BLaER1 treated with 17β-estradiol and CSF1 and Interleukin-3, amounts not matched to agents 10 nM and 100 nM (cell line): ENCODE data around the gene CD276.
A peak's percentile ranks its signal among the peaks of the same experiment; 100 is the strongest.

ENCODE experiments used
- H3K27ac ChIP-seq, 11 experiments: shearing (Covaris generic); formaldehyde crosslinking; 2 replicates each; pipeline ENCODE4 v1.8.1; 2022
- H3K27me3 ChIP-seq, 11 experiments: shearing (Covaris generic); formaldehyde crosslinking; 2 replicates each; pipeline ENCODE4 v1.8.1; 2022
- H3K36me3 ChIP-seq, 11 experiments: shearing (Covaris generic); formaldehyde crosslinking; 2 replicates each; pipeline ENCODE4 v1.8.1; 2022
- H3K4me1 ChIP-seq, 10 experiments: shearing (Covaris generic); formaldehyde crosslinking; 2 replicates each; pipeline ENCODE4 v1.8.1; 2022
- H3K4me2 ChIP-seq, 11 experiments: shearing (Covaris generic); formaldehyde crosslinking; 2 replicates each; pipeline ENCODE4 v1.8.1; 2022
- H3K4me3 ChIP-seq, 10 experiments: shearing (Covaris generic); formaldehyde crosslinking; 2 replicates each; pipeline ENCODE4 v1.8.1; 2022
- H3K9ac ChIP-seq, 11 experiments: shearing (Covaris generic); formaldehyde crosslinking; 2 replicates each; pipeline ENCODE4 v1.8.1; 2022
- H3K9me3 ChIP-seq, 11 experiments: shearing (Covaris generic); formaldehyde crosslinking; replicated peaks in 1 of 11; 2 replicates each; pipeline ENCODE4 v1.8.1; 2022
- H4K20me1 ChIP-seq, 11 experiments: shearing (Covaris generic); formaldehyde crosslinking; 2 replicates each; pipeline ENCODE4 v1.8.1; 2022
- Cebpa-rat ChIP-seq, 11 experiments: shearing (Covaris generic); IDR thresholded peaks; 2 replicates each; pipeline ENCODE4 v1.8.1; 2022

The CD276 gene

GRCh38 chr15:73658645-73659044, 25.5 kb upstream of the CD276 start:
- Histone ChIP-seq H3K4me2 (peak overlapping the region in 2 of 11 experiments; percentile 22 to 42; a peak in 4 of 22 replicates), H3K4me3 (no peak overlapping the region), H3K9ac (no peak overlapping the region), H3K9me3 (peaks cover 8 to 15% (median 11%) of the 10 kb centered on the region in 11 experiments; a peak in 21 of 22 replicates), H3K27me3 (no peaks in the 10 kb centered on the region), H3K4me1 (peaks cover 0 to 31% (median 0%) of the 10 kb centered on the region in 10 experiments; a peak in 5 of 20 replicates), H3K36me3 (no peaks in the 10 kb centered on the region), H3K27ac (no peak overlapping the region), H4K20me1 (no peaks in the 10 kb centered on the region)
- TF ChIP-seq Cebpa-rat (IDR thresholded peaks at IDR 0.05), result no peak

- H3K4me1 ChIP-seq, result peaks cover 0 to 20% (median 0%) of the 10 kb centered on the region in 10 experiments; a peak in 5 of 20 replicates
- H3K9ac ChIP-seq, result no peak overlapping the region
- H4K20me1 ChIP-seq, result no peaks in the 10 kb centered on the region
- no peak overlapping the region for H3K4me3 ChIP-seq
- no peak overlapping the region for H3K4me2 ChIP-seq
- no peak overlapping the region for H3K27ac ChIP-seq
- H3K27me3 ChIP-seq, result no peaks in the 10 kb centered on the region
- H3K36me3 ChIP-seq, result no peaks in the 10 kb centered on the region
- H3K9me3 ChIP-seq, result peaks cover 8 to 22% (median 11%) of the 10 kb centered on the region in 11 experiments; a peak in 21 of 22 replicates
- TF ChIP-seq Cebpa-rat (IDR thresholded peaks at IDR 0.05), result no peak
Observed at GRCh38 chr15:73660455-73660854, 23.7 kb upstream of the CD276 start.

- no peak overlapping the region for H3K4me3 ChIP-seq
- H3K27ac ChIP-seq, result no peak overlapping the region
- H3K4me2 ChIP-seq, result peak overlapping the region in 2 of 11 experiments; percentile 0 to 15; a peak in 1 of 22 replicates
- H3K9ac ChIP-seq, result no peak overlapping the region
- H3K36me3 ChIP-seq, result no peaks in the 10 kb centered on the region
- H3K9me3 ChIP-seq, result peaks cover 0 to 12% (median 0%) of the 10 kb centered on the region in 11 experiments; a peak in 5 of 22 replicates
- peaks cover 0 to 36% (median 7%) of the 10 kb centered on the region in 10 experiments; a peak in 10 of 20 replicates for H3K4me1 ChIP-seq
- TF ChIP-seq Cebpa-rat (IDR thresholded peaks at IDR 0.05), result no peak
- no peaks in the 10 kb centered on the region for H3K27me3 ChIP-seq
- no peaks in the 10 kb centered on the region for H4K20me1 ChIP-seq
Observed at GRCh38 chr15:73674587-73674986, 9.6 kb upstream of the CD276 start.

GRCh38 chr15:73677146-73677607, 7.0 kb upstream of the CD276 start:
- no peaks in the 10 kb centered on the region for H3K36me3 ChIP-seq
- TF ChIP-seq Cebpa-rat (IDR thresholded peaks at IDR 0.05), result no peak
- peaks cover 0 to 62% (median 20%) of the 10 kb centered on the region in 10 experiments; a peak in 13 of 20 replicates for H3K4me1 ChIP-seq
- no peaks in the 10 kb centered on the region for H4K20me1 ChIP-seq
- H3K27me3 ChIP-seq, result no peaks in the 10 kb centered on the region
- peaks cover 0 to 7% (median 0%) of the 10 kb centered on the region in 11 experiments; a peak in 5 of 22 replicates for H3K9me3 ChIP-seq
- H3K27ac ChIP-seq, result no peak overlapping the region
- no peak overlapping the region for H3K9ac ChIP-seq
- H3K4me2 ChIP-seq, result peak overlapping the region in 3 of 11 experiments; percentile 24 to 68 (median 51); a peak in 4 of 22 replicates
- H3K4me3 ChIP-seq, result no peak overlapping the region

GRCh38 chr15:73677733-73678132, 6.5 kb upstream of the CD276 start:
- Histone ChIP-seq H3K36me3 (no peaks in the 10 kb centered on the region), H3K4me3 (no peak overlapping the region), H3K27ac (no peak overlapping the region), H4K20me1 (no peaks in the 10 kb centered on the region), H3K9me3 (peaks cover 0 to 1% (median 0%) of the 10 kb centered on the region in 11 experiments; a peak in 3 of 22 replicates), H3K4me1 (peaks cover 0 to 67% (median 25%) of the 10 kb centered on the region in 10 experiments; a peak in 14 of 20 replicates), H3K27me3 (no peaks in the 10 kb centered on the region), H3K9ac (no peak overlapping the region), H3K4me2 (peak overlapping the region in 5 of 11 experiments; percentile 18 to 68 (median 48); a peak in 8 of 22 replicates)
- TF ChIP-seq Cebpa-rat (IDR thresholded peaks at IDR 0.05), result no peak

DNA sequence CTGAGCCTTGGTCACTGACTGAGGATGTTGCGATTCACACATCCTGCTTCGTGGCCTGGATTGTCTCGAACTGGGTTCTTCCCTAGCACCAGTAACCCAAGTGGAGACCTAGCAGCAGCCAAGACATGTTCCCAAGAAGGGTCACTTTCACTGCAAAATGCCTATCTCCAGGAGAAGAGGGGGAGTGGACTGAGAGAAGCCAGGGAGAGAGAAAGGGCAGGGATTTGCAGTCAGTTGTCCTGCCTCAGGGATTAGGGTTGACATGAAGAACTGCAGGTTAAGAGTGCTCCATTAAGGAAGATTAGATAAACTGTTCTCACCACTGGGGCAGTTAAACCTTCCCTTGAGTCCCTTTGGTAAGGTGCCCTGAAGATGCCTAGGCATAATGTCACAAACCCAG, 5.7 kb upstream of the CD276 start:
- Histone ChIP-seq H3K27ac (no peak overlapping the region), H3K27me3 (no peaks in the 10 kb centered on the region), H3K4me3 (no peak overlapping the region), H4K20me1 (no peaks in the 10 kb centered on the region), H3K4me1 (peaks cover 1 to 75% (median 32%) of the 10 kb centered on the region in 10 experiments; a peak in 19 of 20 replicates), H3K9ac (no peak overlapping the region), H3K36me3 (no peaks in the 10 kb centered on the region), H3K9me3 (no peaks in the 10 kb centered on the region), H3K4me2 (peak overlapping the region in 6 of 11 experiments; percentile 3 to 68 (median 36); a peak in 10 of 22 replicates)
- no peak for TF ChIP-seq Cebpa-rat (IDR thresholded peaks at IDR 0.05)

GRCh38 chr15:73679180-73679579, 5.0 kb upstream of the CD276 start:
- no peak overlapping the region for H3K9ac ChIP-seq
- no peaks in the 10 kb centered on the region for H3K9me3 ChIP-seq
- no peak overlapping the region for H3K4me3 ChIP-seq
- peaks cover 5 to 76% (median 36%) of the 10 kb centered on the region in 10 experiments; a peak in 19 of 20 replicates for H3K4me1 ChIP-seq
- TF ChIP-seq Cebpa-rat (IDR thresholded peaks at IDR 0.05), result no peak
- no peaks in the 10 kb centered on the region for H3K36me3 ChIP-seq
- H3K27me3 ChIP-seq, result no peaks in the 10 kb centered on the region
- H3K27ac ChIP-seq, result no peak overlapping the region
- peak overlapping the region in 2 of 11 experiments; percentile 24 to 68; a peak in 2 of 22 replicates for H3K4me2 ChIP-seq
- no peaks in the 10 kb centered on the region for H4K20me1 ChIP-seq

DNA sequence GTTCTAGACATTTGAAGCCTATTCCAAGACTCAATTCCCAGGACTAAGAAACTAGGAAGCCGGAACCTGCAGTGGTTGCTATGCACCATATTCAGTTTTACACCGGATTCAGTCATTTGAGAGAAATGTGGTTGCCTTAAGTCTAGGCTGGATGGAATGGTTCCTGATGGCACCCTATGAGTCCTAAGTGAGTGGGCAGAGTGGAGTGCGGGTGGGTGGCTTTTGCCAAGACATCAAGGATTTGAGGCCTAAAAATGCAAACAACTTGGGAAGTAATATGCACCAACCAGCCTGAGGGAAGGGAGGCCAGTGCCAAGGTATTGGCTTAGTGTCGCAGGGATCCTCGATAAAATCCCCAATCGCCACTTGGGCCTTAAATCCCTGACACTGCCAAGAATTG, 4.2 kb upstream of the CD276 start:
- H3K27me3 ChIP-seq, result no peaks in the 10 kb centered on the region
- TF ChIP-seq Cebpa-rat (IDR thresholded peaks at IDR 0.05), result no peak
- H3K9ac ChIP-seq, result no peak overlapping the region
- no peaks in the 10 kb centered on the region for H3K9me3 ChIP-seq
- H3K36me3 ChIP-seq, result no peaks in the 10 kb centered on the region
- peaks cover 5 to 79% (median 41%) of the 10 kb centered on the region in 10 experiments; a peak in 19 of 20 replicates for H3K4me1 ChIP-seq
- H3K4me2 ChIP-seq, result peak overlapping the region in 4 of 11 experiments; percentile 68 to 91 (median 84); a peak in 8 of 22 replicates
- H3K27ac ChIP-seq, result no peak overlapping the region
- no peaks in the 10 kb centered on the region for H4K20me1 ChIP-seq
- no peak overlapping the region for H3K4me3 ChIP-seq

- Histone ChIP-seq H4K20me1 (peaks cover 0 to 1% (median 0%) of the 10 kb centered on the region in 11 experiments; a peak in 3 of 22 replicates), H3K27ac (peak overlapping the region in 1 of 11 experiments; percentile 30; a peak in 1 of 22 replicates), H3K4me3 (no peak overlapping the region), H3K4me2 (peak overlapping the region in 5 of 11 experiments; percentile 38 to 91 (median 83); a peak in 9 of 22 replicates), H3K36me3 (no peaks in the 10 kb centered on the region), H3K27me3 (no peaks in the 10 kb centered on the region), H3K4me1 (peaks cover 6 to 80% (median 44%) of the 10 kb centered on the region in 10 experiments), H3K9me3 (no peaks in the 10 kb centered on the region), H3K9ac (no peak overlapping the region)
- no peak for TF ChIP-seq Cebpa-rat (IDR thresholded peaks at IDR 0.05)
Observed at GRCh38 chr15:73680549-73680948, 3.6 kb upstream of the CD276 start.
